ENCODE results near the gene SND1.

DNA sequence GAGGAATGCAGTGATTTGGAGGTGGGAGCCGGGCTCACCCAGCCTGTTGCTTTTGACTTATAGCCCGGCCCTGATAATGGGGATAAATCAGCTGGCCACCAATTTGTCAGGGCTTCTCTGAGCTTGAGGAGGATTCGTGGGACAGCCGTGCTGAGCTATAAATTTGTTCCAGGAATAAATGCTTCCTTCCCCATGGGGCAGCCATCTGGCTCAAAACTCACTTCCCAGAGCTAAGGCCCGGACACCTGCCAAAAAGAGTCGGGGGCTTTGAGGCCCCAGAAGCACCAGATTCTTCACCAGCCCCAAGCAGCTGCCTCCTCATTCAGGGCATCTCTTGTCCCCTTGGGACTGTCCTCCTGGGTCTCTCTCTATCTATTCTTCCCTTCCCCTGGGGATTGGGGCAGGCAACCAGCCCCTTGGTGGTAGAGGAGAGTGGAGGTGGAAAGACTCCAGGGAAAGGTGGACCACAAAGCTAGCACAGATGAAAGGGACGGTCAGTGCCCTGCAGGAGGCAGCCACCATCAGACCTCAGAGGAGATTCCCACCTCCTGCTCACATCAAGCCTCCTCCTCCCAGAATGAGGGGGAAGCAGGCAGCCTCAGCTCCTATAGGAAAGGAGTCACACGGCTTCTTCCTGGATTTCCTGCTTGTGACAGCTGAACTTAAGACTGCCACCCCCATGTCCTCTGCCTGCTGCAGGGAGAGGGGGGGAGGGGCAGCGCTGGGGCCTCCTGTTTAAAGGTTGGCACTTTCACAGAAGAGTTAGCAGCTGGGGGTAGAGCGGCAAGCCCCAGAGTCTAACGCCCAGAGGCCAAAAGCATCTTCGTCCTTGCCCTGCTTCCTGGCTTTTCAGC, 423.5 kb downstream of the SND1 start:
- TF ChIP-seq, protein P1, sequence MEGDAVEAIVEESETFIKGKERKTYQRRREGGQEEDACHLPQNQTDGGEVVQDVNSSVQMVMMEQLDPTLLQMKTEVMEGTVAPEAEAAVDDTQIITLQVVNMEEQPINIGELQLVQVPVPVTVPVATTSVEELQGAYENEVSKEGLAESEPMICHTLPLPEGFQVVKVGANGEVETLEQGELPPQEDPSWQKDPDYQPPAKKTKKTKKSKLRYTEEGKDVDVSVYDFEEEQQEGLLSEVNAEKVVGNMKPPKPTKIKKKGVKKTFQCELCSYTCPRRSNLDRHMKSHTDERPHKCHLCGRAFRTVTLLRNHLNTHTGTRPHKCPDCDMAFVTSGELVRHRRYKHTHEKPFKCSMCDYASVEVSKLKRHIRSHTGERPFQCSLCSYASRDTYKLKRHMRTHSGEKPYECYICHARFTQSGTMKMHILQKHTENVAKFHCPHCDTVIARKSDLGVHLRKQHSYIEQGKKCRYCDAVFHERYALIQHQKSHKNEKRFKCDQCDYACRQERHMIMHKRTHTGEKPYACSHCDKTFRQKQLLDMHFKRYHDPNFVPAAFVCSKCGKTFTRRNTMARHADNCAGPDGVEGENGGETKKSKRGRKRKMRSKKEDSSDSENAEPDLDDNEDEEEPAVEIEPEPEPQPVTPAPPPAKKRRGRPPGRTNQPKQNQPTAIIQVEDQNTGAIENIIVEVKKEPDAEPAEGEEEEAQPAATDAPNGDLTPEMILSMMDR (IDR thresholded peaks at IDR 0.05; ENCODE audit: low read depth, low read length, poor library complexity, severe bottlenecking): no peak
- no peak for TF ChIP-seq EZH2phosphoT487 (IDR thresholded peaks at IDR 0.05; ENCODE audit: borderline replicate concordance, low read length)
